Measurements from ENCODE around the gene ZNF414.

Gene ZNF414

GRCh38 chr19:8536282-8536681 lies 22.3 kb upstream of the ZNF414 start:
- H3K4me3 ChIP-seq (ENCODE audit: low read depth, low read length): no peak overlapping the region
- H3K9me3 ChIP-seq (ENCODE audit: control insufficient read depth, insufficient read depth, low read length): no peaks in the 10 kb centered on the region
- no peak overlapping the region for H3K27ac ChIP-seq (ENCODE audit: low read depth, low read length)
- no peaks in the 10 kb centered on the region for H3K36me3 ChIP-seq (ENCODE audit: control insufficient read depth, insufficient read depth, low read length)
- H3K27me3 ChIP-seq (ENCODE audit: control insufficient read depth, insufficient read depth, low read length): no peaks in the 10 kb centered on the region
- H3K4me1 ChIP-seq (ENCODE audit: control insufficient read depth, insufficient read depth, low read length): no peaks in the 10 kb centered on the region
- no peak overlapping the region for H3K9ac ChIP-seq (ENCODE audit: low read depth, low read length)

DNA sequence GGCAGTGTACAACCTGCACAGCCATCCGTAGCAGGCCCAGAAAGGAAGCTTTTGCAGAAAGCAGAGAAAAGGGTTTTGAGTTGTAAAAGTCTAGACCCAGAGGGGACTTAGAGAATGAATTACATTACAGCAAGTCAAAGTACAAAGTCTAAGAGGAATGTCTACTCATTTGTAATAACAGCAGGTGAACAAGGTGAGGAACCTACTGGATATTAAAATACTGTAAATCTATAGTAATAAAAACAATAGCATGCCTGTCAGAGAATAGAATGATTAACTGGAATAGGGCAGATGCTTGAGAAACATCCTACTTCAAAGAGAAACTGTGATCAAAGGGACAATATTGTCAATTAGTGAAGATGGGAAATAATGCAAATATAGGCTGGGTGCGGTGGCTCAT lies 18.3 kb upstream of the ZNF414 start:
- no peaks in the 10 kb centered on the region for H3K4me1 ChIP-seq (ENCODE audit: control insufficient read depth, insufficient read depth, low read length)
- H3K9me3 ChIP-seq (ENCODE audit: control insufficient read depth, insufficient read depth, low read length): no peaks in the 10 kb centered on the region
- no peak overlapping the region for H3K4me3 ChIP-seq (ENCODE audit: low read depth, low read length)
- no peaks in the 10 kb centered on the region for H3K36me3 ChIP-seq (ENCODE audit: control insufficient read depth, insufficient read depth, low read length)
- H3K27ac ChIP-seq (ENCODE audit: low read depth, low read length): no peak overlapping the region
- H3K9ac ChIP-seq (ENCODE audit: low read depth, low read length): no peak overlapping the region
- H3K27me3 ChIP-seq (ENCODE audit: control insufficient read depth, insufficient read depth, low read length): no peaks in the 10 kb centered on the region

DNA sequence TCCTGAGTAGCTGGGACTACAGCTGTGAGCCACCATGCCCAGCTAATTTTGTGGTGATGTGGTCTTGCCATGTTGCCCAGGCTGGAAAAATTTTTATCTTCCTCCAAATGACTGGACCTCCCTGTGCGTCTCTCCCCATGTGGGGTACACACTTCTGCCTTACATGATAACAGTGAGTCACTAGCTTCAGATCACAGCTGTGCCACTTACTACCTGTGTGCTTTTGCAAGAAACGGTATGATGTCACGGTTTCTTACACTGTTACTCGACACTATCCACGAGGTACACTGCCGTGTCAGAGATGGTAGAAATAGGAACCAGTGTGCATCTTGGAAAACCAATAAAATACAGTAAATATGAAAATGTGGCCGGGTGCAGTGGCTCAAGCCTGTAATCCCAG lies 17.5 kb upstream of the ZNF414 start:
- no peak overlapping the region for H3K4me3 ChIP-seq (ENCODE audit: low read depth, low read length)
- H3K9me3 ChIP-seq (ENCODE audit: control insufficient read depth, insufficient read depth, low read length): no peaks in the 10 kb centered on the region
- no peaks in the 10 kb centered on the region for H3K4me1 ChIP-seq (ENCODE audit: control insufficient read depth, insufficient read depth, low read length)
- no peaks in the 10 kb centered on the region for H3K27me3 ChIP-seq (ENCODE audit: control insufficient read depth, insufficient read depth, low read length)
- H3K9ac ChIP-seq (ENCODE audit: low read depth, low read length): no peak overlapping the region
- no peak overlapping the region for H3K27ac ChIP-seq (ENCODE audit: low read depth, low read length)
- no peaks in the 10 kb centered on the region for H3K36me3 ChIP-seq (ENCODE audit: control insufficient read depth, insufficient read depth, low read length)

GRCh38 chr19:8530061-8530679 lies 16.2 kb upstream of the ZNF414 start:
- Histone ChIP-seq H3K9ac (ENCODE audit: low read depth, low read length) (no peak overlapping the region), H3K27me3 (ENCODE audit: control insufficient read depth, insufficient read depth, low read length) (no peaks in the 10 kb centered on the region), H3K27ac (ENCODE audit: low read depth, low read length) (no peak overlapping the region), H3K4me3 (ENCODE audit: low read depth, low read length) (no peak overlapping the region), H3K36me3 (ENCODE audit: control insufficient read depth, insufficient read depth, low read length) (no peaks in the 10 kb centered on the region), H3K9me3 (ENCODE audit: control insufficient read depth, insufficient read depth, low read length) (no peaks in the 10 kb centered on the region), H3K4me1 (ENCODE audit: control insufficient read depth, insufficient read depth, low read length) (no peaks in the 10 kb centered on the region)

DNA sequence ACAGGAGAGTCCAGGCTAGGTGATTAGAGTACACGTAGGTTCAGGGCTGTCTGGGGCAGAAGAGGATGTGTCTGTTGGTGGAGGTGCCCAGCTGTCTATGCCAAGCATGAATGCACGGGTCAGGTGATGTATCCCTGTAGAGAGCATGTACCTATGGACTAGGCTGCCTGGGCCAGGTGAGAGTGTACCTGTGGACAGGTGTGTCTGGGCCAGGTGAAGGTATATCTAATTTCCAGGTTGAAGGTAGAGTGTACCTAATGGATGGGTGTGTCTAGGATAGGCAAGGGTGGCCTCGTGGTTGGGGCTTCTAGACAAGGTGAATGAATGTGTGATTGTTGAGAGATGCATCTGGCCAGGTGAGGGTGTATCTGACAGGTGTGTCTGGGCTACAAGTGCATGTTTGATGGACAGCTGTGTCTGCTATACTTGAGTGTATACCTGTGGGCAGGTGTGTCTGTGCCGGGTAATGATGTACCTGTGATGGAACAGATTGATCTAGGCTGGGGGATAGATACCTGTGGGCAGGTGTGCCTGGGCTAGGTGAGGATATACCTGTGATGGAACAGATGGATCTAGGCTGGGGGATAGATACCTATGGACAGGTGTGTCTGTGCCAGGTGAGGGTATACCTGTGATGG lies 15.5 kb upstream of the ZNF414 start:
- H3K4me1 ChIP-seq (ENCODE audit: control insufficient read depth, insufficient read depth, low read length): no peaks in the 10 kb centered on the region
- no peak overlapping the region for H3K9ac ChIP-seq (ENCODE audit: low read depth, low read length)
- H3K27ac ChIP-seq (ENCODE audit: low read depth, low read length): no peak overlapping the region
- H3K27me3 ChIP-seq (ENCODE audit: control insufficient read depth, insufficient read depth, low read length): no peaks in the 10 kb centered on the region
- H3K4me3 ChIP-seq (ENCODE audit: low read depth, low read length): no peak overlapping the region
- no peaks in the 10 kb centered on the region for H3K9me3 ChIP-seq (ENCODE audit: control insufficient read depth, insufficient read depth, low read length)
- H3K36me3 ChIP-seq (ENCODE audit: control insufficient read depth, insufficient read depth, low read length): no peaks in the 10 kb centered on the region

- no peak overlapping the region for H3K9ac ChIP-seq (ENCODE audit: low read depth, low read length)
- H3K27ac ChIP-seq (ENCODE audit: low read depth, low read length): no peak overlapping the region
- no peaks in the 10 kb centered on the region for H3K36me3 ChIP-seq (ENCODE audit: control insufficient read depth, insufficient read depth, low read length)
These were observed 14.5 kb upstream of the ZNF414 start for GRCh38 chr19:8528500-8528899.

DNA sequence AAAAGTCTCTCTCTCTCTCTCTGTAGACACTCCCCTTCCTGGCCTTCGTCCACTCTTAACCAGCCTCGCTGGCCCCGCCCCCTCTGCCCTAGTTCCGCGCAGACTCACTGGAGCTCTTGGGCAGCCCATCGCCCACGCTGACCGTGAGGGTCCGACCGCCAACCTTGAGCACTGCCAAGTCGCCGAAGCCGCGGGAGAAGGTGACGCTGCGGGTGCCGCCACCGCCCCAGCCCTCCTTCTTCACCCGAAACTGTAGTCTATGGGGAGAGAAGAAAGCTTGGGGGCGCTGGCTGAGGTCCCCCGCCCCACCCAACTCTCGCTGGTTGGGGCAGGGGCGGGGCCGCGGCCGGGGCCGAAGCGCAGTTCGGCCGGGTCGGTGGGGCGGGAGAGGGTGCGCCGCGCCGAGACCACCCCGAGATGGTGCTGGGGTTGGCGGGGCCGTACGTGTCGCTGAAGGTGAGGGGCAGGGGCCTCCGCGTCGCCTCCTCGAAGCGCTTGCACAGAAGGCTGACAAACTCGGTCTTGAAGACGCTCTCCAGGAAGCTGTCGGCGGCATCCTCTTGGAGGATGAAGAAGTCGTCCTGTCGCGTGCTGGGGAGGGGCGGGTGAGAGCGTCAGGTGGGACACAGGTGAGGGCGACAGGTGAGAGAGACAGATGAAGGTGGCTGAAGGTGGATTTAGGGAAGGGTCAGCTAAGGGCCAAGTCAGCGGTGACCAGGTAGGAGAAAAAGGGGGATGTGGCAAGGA lies 12.6 kb upstream of the ZNF414 start:
- no peaks in the 10 kb centered on the region for H3K36me3 ChIP-seq (ENCODE audit: control insufficient read depth, insufficient read depth, low read length)
- no peaks in the 10 kb centered on the region for H3K27me3 ChIP-seq (ENCODE audit: control insufficient read depth, insufficient read depth, low read length)
- peak overlapping the region; percentile 84 for H3K9ac ChIP-seq (ENCODE audit: low read depth, low read length)
- peak overlapping the region; percentile 91 for H3K27ac ChIP-seq (ENCODE audit: low read depth, low read length)
- H3K4me1 ChIP-seq (ENCODE audit: control insufficient read depth, insufficient read depth, low read length): no peaks in the 10 kb centered on the region
- H3K9me3 ChIP-seq (ENCODE audit: control insufficient read depth, insufficient read depth, low read length): no peaks in the 10 kb centered on the region
- peak overlapping the region; percentile 94 for H3K4me3 ChIP-seq (ENCODE audit: low read depth, low read length)

More at GRCh38 chr19:8528500-8528899, 14.5 kb upstream of the ZNF414 start:
- H3K9me3 ChIP-seq (ENCODE audit: control insufficient read depth, insufficient read depth, low read length): no peaks in the 10 kb centered on the region
- H3K4me3 ChIP-seq (ENCODE audit: low read depth, low read length): no peak overlapping the region
- no peaks in the 10 kb centered on the region for H3K4me1 ChIP-seq (ENCODE audit: control insufficient read depth, insufficient read depth, low read length)
- H3K27me3 ChIP-seq (ENCODE audit: control insufficient read depth, insufficient read depth, low read length): no peaks in the 10 kb centered on the region

DNA sequence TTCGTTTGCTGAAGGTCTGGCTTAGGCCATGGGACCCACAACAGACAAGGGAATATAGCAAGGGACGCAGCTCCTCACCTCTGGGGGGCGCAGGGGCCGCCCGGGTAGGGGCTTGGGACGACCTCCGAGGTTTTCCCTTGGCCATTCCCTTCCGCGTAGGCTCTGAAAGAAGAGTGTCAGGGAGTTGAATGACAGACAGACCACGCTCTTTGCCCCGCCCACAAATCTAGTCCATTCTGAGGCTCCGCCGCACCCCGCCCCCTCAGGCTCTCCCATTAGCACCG lies 11.4 kb upstream of the ZNF414 start:
- peak overlapping the region; percentile 70 for H3K27ac ChIP-seq (ENCODE audit: low read depth, low read length)
- peak overlapping the region; percentile 37; the same call in 1 of the 2 replicates for H3K4me3 ChIP-seq (ENCODE audit: low read depth, low read length)
- no peak overlapping the region for H3K9ac ChIP-seq (ENCODE audit: low read depth, low read length)

GRCh38 chr19:8519388-8519787 lies 5.4 kb upstream of the ZNF414 start:
- no peak overlapping the region for H3K4me3 ChIP-seq (ENCODE audit: low read depth, low read length)
- H3K27me3 ChIP-seq (ENCODE audit: control insufficient read depth, insufficient read depth, low read length): no peaks in the 10 kb centered on the region
- no peak overlapping the region for H3K27ac ChIP-seq (ENCODE audit: low read depth, low read length)
- H3K9me3 ChIP-seq (ENCODE audit: control insufficient read depth, insufficient read depth, low read length): no peaks in the 10 kb centered on the region
- no peaks in the 10 kb centered on the region for H3K4me1 ChIP-seq (ENCODE audit: control insufficient read depth, insufficient read depth, low read length)
- no peaks in the 10 kb centered on the region for H3K36me3 ChIP-seq (ENCODE audit: control insufficient read depth, insufficient read depth, low read length)
- H3K9ac ChIP-seq (ENCODE audit: low read depth, low read length): no peak overlapping the region

More for the DNA sequence above, 11.4 kb upstream of the ZNF414 start:
- no peaks in the 10 kb centered on the region for H3K27me3 ChIP-seq (ENCODE audit: control insufficient read depth, insufficient read depth, low read length)
- H3K4me1 ChIP-seq (ENCODE audit: control insufficient read depth, insufficient read depth, low read length): no peaks in the 10 kb centered on the region
- no peaks in the 10 kb centered on the region for H3K9me3 ChIP-seq (ENCODE audit: control insufficient read depth, insufficient read depth, low read length)
- no peaks in the 10 kb centered on the region for H3K36me3 ChIP-seq (ENCODE audit: control insufficient read depth, insufficient read depth, low read length)

DNA sequence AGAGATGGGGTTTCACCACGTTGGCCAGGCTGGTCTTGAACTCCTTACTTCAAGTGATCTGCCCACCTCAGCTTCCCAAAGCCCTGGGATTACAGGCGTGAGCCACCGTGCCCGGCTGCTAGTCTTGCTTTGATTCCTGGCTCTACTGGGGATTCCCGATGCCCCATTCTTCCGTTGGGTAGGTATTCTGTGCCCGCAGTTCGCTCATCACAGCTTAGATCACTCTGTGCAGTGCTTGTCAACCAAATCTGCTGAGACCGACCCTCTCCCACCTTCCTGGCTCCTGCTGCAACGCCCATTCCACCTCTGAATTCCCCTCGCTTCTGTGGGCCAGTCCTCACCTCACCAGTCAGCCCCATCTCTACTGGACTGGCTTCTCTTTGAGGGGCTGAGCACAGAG lies 4.6 kb upstream of the ZNF414 start:
- H3K4me3 ChIP-seq (ENCODE audit: low read depth, low read length): no peak overlapping the region
- H3K36me3 ChIP-seq (ENCODE audit: control insufficient read depth, insufficient read depth, low read length): no peaks in the 10 kb centered on the region
- H3K4me1 ChIP-seq (ENCODE audit: control insufficient read depth, insufficient read depth, low read length): no peaks in the 10 kb centered on the region
- no peaks in the 10 kb centered on the region for H3K9me3 ChIP-seq (ENCODE audit: control insufficient read depth, insufficient read depth, low read length)
- no peak overlapping the region for H3K27ac ChIP-seq (ENCODE audit: low read depth, low read length)
- no peak overlapping the region for H3K9ac ChIP-seq (ENCODE audit: low read depth, low read length)
- no peaks in the 10 kb centered on the region for H3K27me3 ChIP-seq (ENCODE audit: control insufficient read depth, insufficient read depth, low read length)
